GM06990 (cell line): ENCODE results near the gene ATAD3C.
"Not testable (repeated sequence)": the region's sequence is repeated elsewhere in the genome, so short reads cannot be mapped to it uniquely, and the experiment has no call there.

ENCODE experiments used
- DNase-seq: peaks from one replicate; pipeline ENCODE4 v3.0.0-alpha.2; 2011; ENCODE audit not compliant: insufficient read length; ENCODE audit errors: extremely low read depth
- H3K27me3 ChIP-seq: replicated peaks from 2 replicates; pipeline ENCODE4 v1.6.0; 2011; ENCODE audit warnings: low read length; ENCODE audit not compliant: control insufficient read depth, insufficient read depth
- H3K36me3 ChIP-seq: 2 replicates; pipeline ENCODE4 v1.5.1; 2011; ENCODE audit warnings: low read length; ENCODE audit not compliant: control insufficient read depth, insufficient read depth
- H3K4me3 ChIP-seq: replicated peaks from 2 replicates; pipeline ENCODE4 v1.5.1; 2011; ENCODE audit warnings: low read depth, mild to moderate bottlenecking, control low read depth, low read length
- TF ChIP-seq, protein P1 (sequence below): IDR thresholded peaks from 2 replicates; pipeline ENCODE4 v1.5.1; 2011; ENCODE audit warnings: low read length, control low read depth, mild to moderate bottlenecking, inconsistent platforms; ENCODE audit not compliant: insufficient read depth, poor library complexity, severe bottlenecking

The ATAD3C gene

DNA sequence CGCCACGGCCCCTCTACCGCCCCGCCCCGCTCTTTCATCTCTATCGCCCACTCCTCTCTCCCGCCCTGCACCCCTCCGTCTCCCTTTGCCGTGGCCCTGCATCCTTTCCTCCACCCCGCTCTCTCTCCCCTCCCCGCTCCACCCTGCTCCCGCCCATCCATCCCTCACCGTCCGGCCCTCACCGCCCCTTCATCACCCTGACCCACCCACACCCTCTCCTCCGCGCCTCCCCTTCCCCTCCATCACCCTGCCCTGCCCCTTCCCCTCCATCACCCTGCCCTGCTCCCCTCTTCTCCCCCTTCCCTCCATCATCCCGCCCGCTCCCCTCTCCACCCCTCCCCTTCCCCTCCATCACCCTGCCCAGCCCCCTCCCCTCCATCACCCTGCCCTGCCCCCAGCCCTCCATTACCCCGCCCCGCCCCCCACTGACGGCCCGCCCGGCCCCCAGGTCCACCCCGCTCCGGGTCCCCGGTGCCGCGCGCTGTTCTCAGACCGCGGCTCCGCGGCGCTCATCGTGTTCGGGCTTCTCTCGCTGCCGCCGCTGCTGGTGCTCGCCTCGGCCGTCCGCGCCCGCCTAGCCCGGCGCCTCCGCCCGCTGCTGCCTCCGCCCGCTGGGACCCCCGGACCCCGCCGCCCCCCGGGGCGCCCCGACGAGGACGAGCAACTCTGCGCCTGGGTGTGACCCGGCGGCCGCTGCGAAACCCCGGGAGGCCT, 22.2 kb upstream of the ATAD3C start:
- DNase-seq: no peak
- H3K4me3 ChIP-seq: no peak overlapping the region

DNA sequence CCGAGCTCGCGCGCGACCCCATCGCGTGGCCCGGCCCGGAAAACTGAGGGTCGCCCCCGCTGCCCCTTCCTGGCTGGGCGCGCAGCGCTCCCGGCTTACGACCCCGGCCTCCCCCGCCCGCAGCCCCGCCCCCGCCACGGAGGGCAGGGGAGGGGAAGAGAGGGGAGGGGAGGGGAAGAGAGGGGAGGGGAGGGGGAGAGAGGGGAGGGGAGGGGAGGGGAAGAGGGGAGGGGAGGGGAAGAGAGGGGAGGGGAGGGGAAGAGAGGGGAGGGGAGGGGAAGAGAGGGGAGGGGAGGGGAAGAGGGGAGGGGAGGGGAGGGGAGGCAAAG, 21.7 kb upstream of the ATAD3C start:
- DNase-seq: no peak
- TF ChIP-seq, protein P1, sequence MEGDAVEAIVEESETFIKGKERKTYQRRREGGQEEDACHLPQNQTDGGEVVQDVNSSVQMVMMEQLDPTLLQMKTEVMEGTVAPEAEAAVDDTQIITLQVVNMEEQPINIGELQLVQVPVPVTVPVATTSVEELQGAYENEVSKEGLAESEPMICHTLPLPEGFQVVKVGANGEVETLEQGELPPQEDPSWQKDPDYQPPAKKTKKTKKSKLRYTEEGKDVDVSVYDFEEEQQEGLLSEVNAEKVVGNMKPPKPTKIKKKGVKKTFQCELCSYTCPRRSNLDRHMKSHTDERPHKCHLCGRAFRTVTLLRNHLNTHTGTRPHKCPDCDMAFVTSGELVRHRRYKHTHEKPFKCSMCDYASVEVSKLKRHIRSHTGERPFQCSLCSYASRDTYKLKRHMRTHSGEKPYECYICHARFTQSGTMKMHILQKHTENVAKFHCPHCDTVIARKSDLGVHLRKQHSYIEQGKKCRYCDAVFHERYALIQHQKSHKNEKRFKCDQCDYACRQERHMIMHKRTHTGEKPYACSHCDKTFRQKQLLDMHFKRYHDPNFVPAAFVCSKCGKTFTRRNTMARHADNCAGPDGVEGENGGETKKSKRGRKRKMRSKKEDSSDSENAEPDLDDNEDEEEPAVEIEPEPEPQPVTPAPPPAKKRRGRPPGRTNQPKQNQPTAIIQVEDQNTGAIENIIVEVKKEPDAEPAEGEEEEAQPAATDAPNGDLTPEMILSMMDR: no peak
- H3K27me3 ChIP-seq: no peaks in the 10 kb centered on the region
- H3K4me3 ChIP-seq: no peak overlapping the region
- no peaks in the 10 kb centered on the region for H3K36me3 ChIP-seq

More for the DNA sequence above, 22.2 kb upstream of the ATAD3C start:
- H3K27me3 ChIP-seq: no peaks in the 10 kb centered on the region
- no peaks in the 10 kb centered on the region for H3K36me3 ChIP-seq
- TF ChIP-seq, protein P1: no peak

DNA sequence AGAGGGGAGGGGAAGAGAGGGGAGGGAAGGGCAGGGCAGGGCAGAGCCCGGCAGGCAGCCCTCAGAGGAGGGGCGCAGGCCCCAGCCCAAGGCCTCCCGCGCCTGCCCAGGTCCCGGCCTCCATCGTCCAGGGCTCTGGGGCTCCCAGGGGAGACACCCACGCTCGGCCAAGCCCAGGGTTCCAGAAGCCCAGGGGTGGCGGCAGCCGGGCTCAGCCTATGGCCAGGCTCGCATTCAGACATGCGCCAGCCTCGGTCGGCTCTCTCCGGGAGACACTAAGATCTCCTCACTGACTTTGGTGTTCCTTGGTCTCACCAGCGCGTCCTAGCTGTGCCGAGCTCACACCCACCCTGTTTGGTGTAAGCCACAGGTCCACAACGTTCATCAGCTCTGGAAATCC, 21.3 kb upstream of the ATAD3C start:
- Histone ChIP-seq H3K36me3 (no peaks in the 10 kb centered on the region), H3K4me3 (no peak overlapping the region), H3K27me3 (no peaks in the 10 kb centered on the region)
- no peak for DNase-seq
- TF ChIP-seq, protein P1: no peak

DNA sequence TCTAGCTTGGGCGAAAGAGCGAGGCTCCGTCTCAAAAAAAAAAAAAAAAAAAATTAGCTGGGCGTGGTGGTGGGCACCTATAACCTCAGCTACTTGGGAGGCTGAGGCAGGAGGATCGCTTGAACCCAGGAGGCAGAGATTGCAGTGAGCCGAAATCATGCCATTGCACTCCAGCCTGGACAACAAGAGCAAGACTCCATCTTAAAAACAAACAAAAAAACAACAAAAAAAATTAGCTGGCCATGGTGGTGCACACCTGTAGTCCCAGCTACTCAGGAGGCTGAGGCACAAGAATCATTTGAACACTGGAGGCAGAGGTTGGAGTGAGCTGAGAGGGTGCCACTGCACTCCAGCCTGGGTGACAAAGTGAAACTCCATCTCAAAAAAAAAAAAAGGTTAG, 20.5 kb upstream of the ATAD3C start:
- H3K4me3 ChIP-seq, H3K36me3 ChIP-seq, H3K27me3 ChIP-seq, DNase-seq: not testable (repeated sequence)

DNA sequence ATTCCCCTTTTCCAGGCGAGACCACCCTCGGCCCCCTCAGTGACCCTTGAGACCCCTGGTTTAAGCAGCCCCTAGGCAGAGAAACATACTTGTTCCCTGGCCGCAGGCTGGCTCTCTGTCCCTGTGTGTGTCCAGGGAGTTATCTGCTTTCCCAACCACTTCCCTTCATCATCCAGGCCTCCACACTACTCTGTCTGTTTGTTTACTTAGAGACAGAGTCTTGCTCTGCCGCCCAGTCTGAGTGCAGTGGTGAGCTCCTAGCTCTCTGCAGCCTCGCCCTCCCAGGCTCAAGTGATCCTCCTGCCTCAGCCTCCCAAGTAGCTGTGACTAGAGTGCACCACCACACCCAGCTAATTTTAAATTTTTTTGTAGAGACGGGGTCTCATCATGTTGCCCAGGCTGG, 19.8 kb upstream of the ATAD3C start:
- DNase-seq: no peak
- no peak overlapping the region for H3K4me3 ChIP-seq
- TF ChIP-seq, protein P1: no peak
- H3K36me3 ChIP-seq: no peaks in the 10 kb centered on the region
- H3K27me3 ChIP-seq: no peaks in the 10 kb centered on the region; the same call in 1 of the 2 replicates

DNA sequence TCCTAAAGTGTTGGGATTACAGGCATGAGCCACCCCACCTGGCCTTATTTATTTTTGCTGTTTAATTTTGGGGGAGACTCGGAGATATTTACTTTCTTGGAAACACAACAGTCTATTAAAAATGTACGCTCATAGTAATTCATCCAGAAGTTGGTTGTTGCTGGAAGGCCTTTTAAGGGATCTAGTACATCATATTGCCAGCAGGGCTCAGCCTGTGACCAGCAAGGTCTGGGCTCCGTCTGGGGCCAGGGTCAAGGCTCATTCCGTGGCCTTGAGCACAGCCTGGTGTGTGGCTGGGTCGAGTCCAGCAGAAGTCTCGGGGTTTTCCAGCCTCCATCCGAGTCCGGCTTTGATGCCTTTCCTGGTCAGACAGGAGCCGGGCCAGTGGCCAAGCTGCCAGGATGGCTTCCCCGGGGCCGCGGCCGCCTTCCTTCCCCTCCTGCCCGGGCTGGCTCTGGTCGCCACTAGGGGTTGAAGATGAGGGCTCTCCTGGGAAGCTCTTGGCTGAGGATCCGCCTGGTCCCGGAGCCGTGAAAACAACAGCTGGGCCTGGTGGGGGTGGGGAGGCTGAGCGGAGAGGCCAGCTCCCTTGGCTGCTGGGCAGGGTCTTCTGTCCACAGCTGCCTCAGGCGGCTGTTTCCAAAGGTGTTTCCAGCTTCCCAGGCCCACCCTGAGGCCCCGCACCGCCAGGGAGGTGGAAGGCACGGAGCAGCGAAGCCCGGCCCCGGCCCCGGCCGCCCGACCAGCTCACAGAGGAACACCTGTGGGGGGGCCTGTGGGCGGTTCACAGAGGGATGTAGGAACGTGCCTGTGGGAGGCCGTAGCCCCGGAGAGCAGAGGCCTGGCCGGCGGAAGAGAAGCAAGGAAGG, 19.1 kb upstream of the ATAD3C start:
- DNase-seq: no peak
- H3K4me3 ChIP-seq: no peak overlapping the region
- no peaks in the 10 kb centered on the region; the same call in 1 of the 2 replicates for H3K27me3 ChIP-seq
- no peaks in the 10 kb centered on the region for H3K36me3 ChIP-seq
- TF ChIP-seq, protein P1: no peak
